ENCODE data around the gene WDR37. TPM values are rescaled to one million over a fixed set of nuclear protein-coding genes. Genes with fewer than 3 reads are reported as not detected.

The WDR37 gene
- total and polyA plus RNA-seq, 9 of the 15 experiments (the other 6 are each of a cell fraction or from before 2014, with no cell fraction given) = 2.3 to 11.6 (median 6.7) TPM

GRCh38 chr10:1174022-1174421 lies 117.8 kb downstream of the WDR37 start:
- Histone ChIP-seq H3K27me3 (ENCODE audit: control insufficient read depth in 2 of 2, insufficient read depth in 2 of 2, low read length in 2 of 2) (peaks cover 44 to 87% of the 10 kb centered on the region in 2 experiments), H3K9me1 (ENCODE audit: control insufficient read depth, insufficient read depth, low read length) (peaks cover 6% of the 10 kb centered on the region), H3K4me3 (no peak overlapping the region), H3K4me2 (ENCODE audit: insufficient read depth, low read length) (no peak overlapping the region), H3K36me3 (ENCODE audit: control insufficient read depth, insufficient read depth, low read length) (no peaks in the 10 kb centered on the region), H2AFZ (ENCODE audit: low read depth, low read length) (no peak overlapping the region), H4K20me1 (replicated peaks; ENCODE audit: control insufficient read depth, insufficient read depth, low read length) (peaks cover 32% of the 10 kb centered on the region), H3K27ac (ENCODE audit: extremely low read depth, low read depth, low read length) (no peak overlapping the region), H3K4me1 (replicated peaks in 1 of 2; ENCODE audit: control insufficient read depth in 2 of 2, insufficient read depth in 2 of 2, low read length in 2 of 2) (peaks cover 0 to 6% of the 10 kb centered on the region in 2 experiments; a peak in 1 of 5 replicates), H3K79me2 (ENCODE audit: control insufficient read depth, insufficient read depth, low read length) (no peaks in the 10 kb centered on the region), H3K9me3 (replicated peaks; ENCODE audit: control insufficient read depth, insufficient read depth, low read depth, low read length) (no peaks in the 10 kb centered on the region), H3K9ac (ENCODE audit: insufficient read depth in 1 of 2, low read depth in 2 of 2, low read length in 2 of 2) (no peak overlapping the region)
- FAIRE-seq (peak; percentile 49), DNase-seq (ENCODE audit: extremely low read depth in 1 of 4, low spot score in 3 of 4) (no peak), ATAC-seq (peak; percentile 17; the same call in 2 of the 3 replicates)
- no TSS peak for BruUV-seq (replicated peaks)
- ChIA-PET POLR2A (interaction anchor here (0.6 to 3.5 kb wide), 4 partner anchors 9 to 113 kb away, joined by 3 to 11 read pairs (median 4); no protein-coding TSS in a partner anchor), CTCF (ENCODE audit: low intra/inter-chr PET ratio) (no interaction called here)
- in situ Hi-C loops (cut with MboI) = no loop called here
- intact Hi-C loops (cut with micrococcal nuclease) = no loop called here
- TF ChIP-seq NUFIP1 (IDR thresholded peaks at IDR 0.05; ENCODE audit: partially characterized antibody) (no peak), E2F6 (IDR thresholded peaks at IDR 0.05; ENCODE audit: borderline replicate concordance in 1 of 2, extremely low read depth in 1 of 2, insufficient read depth in 1 of 2, insufficient read length in 1 of 2, low read depth in 1 of 2, low read length in 1 of 2, poor library complexity in 1 of 2, severe bottlenecking in 1 of 2) (no peak), ZC3H4 (CRISPR knock-in tag; IDR thresholded peaks at IDR 0.05; ENCODE audit: borderline replicate concordance) (no peak), ATF3 (IDR thresholded peaks at IDR 0.05) (no peak), ATF3 (CRISPR knock-in tag; conservative IDR thresholded peaks at IDR 0.05) (no peak), E4F1 (CRISPR knock-in tag; IDR thresholded peaks at IDR 0.05; ENCODE audit: borderline replicate concordance) (no peak), ETS2 (tag; IDR thresholded peaks at IDR 0.05; ENCODE audit: borderline replicate concordance, poor library complexity, severe bottlenecking) (no peak), ZNF224 (CRISPR knock-in tag; IDR thresholded peaks at IDR 0.05) (no peak), FOXP1 (CRISPR knock-in tag; IDR thresholded peaks at IDR 0.05) (no peak), ZBTB8A (IDR thresholded peaks at IDR 0.05; ENCODE audit: partially characterized antibody) (no peak), DEAF1 (CRISPR knock-in tag; IDR thresholded peaks at IDR 0.05) (no peak), MED1 (CRISPR knock-in tag; IDR thresholded peaks at IDR 0.05; ENCODE audit: borderline replicate concordance) (no peak), STAG1 (CRISPR knock-in tag; IDR thresholded peaks at IDR 0.05; ENCODE audit: borderline replicate concordance) (no peak)
- under 1% methylated on average over 5 of the region's 5 CpGs for WGBS (ENCODE audit: insufficient coverage, low coverage, missing lambda C conversion rate)

All from K562 (cell line).